HepG2 (cell line): Measurements from ENCODE around the gene APOL2. TPM values are rescaled to one million over a fixed set of nuclear protein-coding genes. Genes with fewer than 3 reads are reported as not detected.

Source experiments
- FOXC1 ChIP-seq: sonication (generic); formaldehyde crosslinking; IDR thresholded peaks from 2 replicates; pipeline ENCODE4 v1.8.0; 2022; ENCODE audit warnings: mild to moderate bottlenecking, missing genetic modification reagents, borderline replicate concordance
- KAT2B ChIP-seq: fragments of 150-350 bp; IDR thresholded peaks from 2 replicates; pipeline ENCODE4 v1.6.1; 2014; ENCODE audit warnings: low read depth, low read length, borderline replicate concordance
- KLF16 ChIP-seq, 2 experiments: sonication (generic) in 1 of 2; formaldehyde crosslinking in 1 of 2; IDR thresholded peaks; 2 replicates each; pipeline versions ENCODE4 v1.6.1 to v1.8.0; 2016 to 2023; ENCODE audit warnings: missing genetic modification reagents in 2 of 2, missing compliant biosample characterization in 1 of 2
- KMT2A ChIP-seq: sonication (generic); formaldehyde crosslinking; IDR thresholded peaks from 2 replicates; pipeline ENCODE4 v1.4.0; 2020; ENCODE audit warnings: missing genetic modification reagents
- KMT2B ChIP-seq: IDR thresholded peaks from 2 replicates; pipeline ENCODE4 v1.6.1; 2016; ENCODE audit warnings: missing genetic modification reagents, missing compliant biosample characterization
- MXD1 ChIP-seq: sonication (generic); formaldehyde crosslinking; IDR thresholded peaks from 2 replicates; pipeline ENCODE4 v1.4.0; 2020; ENCODE audit warnings: mild to moderate bottlenecking, missing genetic modification reagents
- PHF20 ChIP-seq: sonication (generic); formaldehyde crosslinking; IDR thresholded peaks from 2 replicates; pipeline ENCODE4 v1.5.0; 2020; ENCODE audit warnings: mild to moderate bottlenecking, missing genetic modification reagents
- POLR2AphosphoS5 ChIP-seq: IDR thresholded peaks from 2 replicates; pipeline ENCODE4 v1.6.1; 2012; ENCODE audit warnings: low read depth, low read length
- SAP130 ChIP-seq: IDR thresholded peaks from 2 replicates; pipeline ENCODE4 v1.6.1; 2016; ENCODE audit warnings: low read depth
- SATB2 ChIP-seq: sonication (generic); formaldehyde crosslinking; IDR thresholded peaks from 2 replicates; pipeline ENCODE4 v1.5.0; 2020; ENCODE audit warnings: missing genetic modification reagents
- SIN3A ChIP-seq: IDR thresholded peaks from 2 replicates; pipeline ENCODE4 v1.6.1; 2011; ENCODE audit warnings: low read depth, mild to moderate bottlenecking, control low read depth, low read length, borderline replicate concordance
- SMAD9 ChIP-seq: sonication (generic); formaldehyde crosslinking; IDR thresholded peaks from 2 replicates; pipeline ENCODE4 v1.5.1; 2020; ENCODE audit warnings: mild to moderate bottlenecking, missing genetic modification reagents
- SPEN ChIP-seq: sonication (generic); formaldehyde crosslinking; IDR thresholded peaks from 2 replicates; pipeline ENCODE4 v1.5.1; 2020; ENCODE audit warnings: low read depth, mild to moderate bottlenecking, missing genetic modification reagents
- TIGD3 ChIP-seq: sonication (generic); formaldehyde crosslinking; IDR thresholded peaks from 2 replicates; pipeline ENCODE4 v1.5.1; 2020; ENCODE audit warnings: mild to moderate bottlenecking, missing genetic modification reagents, borderline replicate concordance
- ZBTB25 ChIP-seq: IDR thresholded peaks from 2 replicates; pipeline ENCODE4 v1.6.1; 2018; ENCODE audit warnings: missing genetic modification reagents
- ZNF136 ChIP-seq: sonication (generic); formaldehyde crosslinking; IDR thresholded peaks from 2 replicates; pipeline ENCODE4 v1.8.1; 2022; ENCODE audit warnings: low read depth, mild to moderate bottlenecking, moderate library complexity, missing genetic modification reagents
- ZNF143 ChIP-seq: sonication (generic); formaldehyde crosslinking; IDR thresholded peaks from 2 replicates; pipeline ENCODE4 v1.4.0; 2020; ENCODE audit warnings: missing genetic modification reagents
- ZNF256 ChIP-seq: sonication (generic); formaldehyde crosslinking; conservative IDR thresholded peaks from 2 replicates; pipeline ENCODE4 v1.4.0; 2020; ENCODE audit warnings: missing genetic modification reagents
- ZNF274 ChIP-seq: sonication (generic); formaldehyde crosslinking; IDR thresholded peaks from 2 replicates; pipeline ENCODE4 v1.5.1; 2020; ENCODE audit warnings: mild to moderate bottlenecking, missing genetic modification reagents
- ZNF280B ChIP-seq: sonication (generic); formaldehyde crosslinking; IDR thresholded peaks from 2 replicates; pipeline ENCODE4 v1.5.0; 2020; ENCODE audit warnings: missing genetic modification reagents, mild to moderate bottlenecking, borderline replicate concordance
- ZNF333 ChIP-seq: sonication (generic); formaldehyde crosslinking; IDR thresholded peaks from 2 replicates; pipeline ENCODE4 v1.4.0; 2020; ENCODE audit warnings: mild to moderate bottlenecking, missing genetic modification reagents, borderline replicate concordance
- ZNF414 ChIP-seq: sonication (generic); formaldehyde crosslinking; IDR thresholded peaks from 2 replicates; pipeline ENCODE4 v1.5.0; 2020; ENCODE audit warnings: missing genetic modification reagents
- ZNF709 ChIP-seq: sonication (generic); formaldehyde crosslinking; IDR thresholded peaks from 2 replicates; pipeline ENCODE4 v1.5.0; 2020; ENCODE audit warnings: mild to moderate bottlenecking, missing genetic modification reagents
- polyA plus RNA-seq, 8 experiments: library from polyadenylated mRNA; depleted of rRNA in 3 of 8; stranded (reverse) in 7 of 8; unstranded in 1 of 8; fragments of >200 nt; fragmentation: Illumina TruSeq in 4 of 8; extraction: Trizol in 4 of 8; gene quantifications; 2 replicates each; pipeline versions ENCODE4 v1.2.1 to v1.2.3, GENCODE V29; 2011 to 2016; ENCODE audit warnings: low read depth in 4 of 8, missing spikeins in 1 of 8, mixed read lengths in 1 of 8; ENCODE audit not compliant: insufficient read depth in 1 of 8
- total RNA-seq, 5 experiments: library from RNA; depleted of rRNA; stranded (reverse); fragments of >200 nt; fragmentation: Illumina TruSeq; extraction: Trizol; gene quantifications; 2 replicates each; pipeline ENCODE4 v1.2.3, GENCODE V29; 2016; ENCODE audit warnings: low read depth in 1 of 5
- TF ChIP-seq, protein P1 (sequence below): IDR thresholded peaks from 2 replicates; pipeline ENCODE4 v1.6.1; 2012; ENCODE audit warnings: inconsistent platforms

The APOL2 gene
- total and polyA plus RNA-seq, 2 of the 13 experiments (the other 11 are each of a cell fraction or from before 2014, with no cell fraction given), result 28.7 to 51.2 TPM

GRCh38 chr22:36252754-36253522, 13.6 kb upstream of the APOL2 start, which contains the start of gene APOL1 (continued):
- 0 out of 2 replicates have a peak, but pooled peaks have one; percentile 24 for TF ChIP-seq ZNF709 (CRISPR knock-in tag)
- TF ChIP-seq SATB2 (CRISPR knock-in tag), result 0 out of 2 replicates have a peak, but pooled peaks have one; percentile 40
- peak; percentile 70 for TF ChIP-seq KMT2B (CRISPR knock-in tag)
- TF ChIP-seq KMT2A (CRISPR knock-in tag), result peak; percentile 87
- no peak for TF ChIP-seq ZNF256 (CRISPR knock-in tag)
- no peak for TF ChIP-seq ZNF274 (CRISPR knock-in tag)
- TF ChIP-seq, protein P1, sequence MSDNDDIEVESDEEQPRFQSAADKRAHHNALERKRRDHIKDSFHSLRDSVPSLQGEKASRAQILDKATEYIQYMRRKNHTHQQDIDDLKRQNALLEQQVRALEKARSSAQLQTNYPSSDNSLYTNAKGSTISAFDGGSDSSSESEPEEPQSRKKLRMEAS, result 0 out of 2 replicates have a peak, but pooled peaks have one; percentile 25
- no peak for TF ChIP-seq FOXC1 (CRISPR knock-in tag)
- no peak for TF ChIP-seq ZNF280B (CRISPR knock-in tag)
- TF ChIP-seq POLR2AphosphoS5, result peak; percentile 66
- no peak for TF ChIP-seq ZNF414 (CRISPR knock-in tag)
- 0 out of 2 replicates have a peak, but pooled peaks have one; percentile 20 for TF ChIP-seq SPEN
- no peak for TF ChIP-seq KAT2B
- peak; percentile 82 for TF ChIP-seq SAP130 (CRISPR knock-in tag)
- TF ChIP-seq SMAD9, result no peak
- TF ChIP-seq SIN3A, result peak; percentile 72; the same call in 1 of the 2 replicates
- no peak for TF ChIP-seq ZBTB25
- no peak for TF ChIP-seq ZNF333
- peak; percentile 59; the same call in 1 of the 2 replicates for TF ChIP-seq ZNF143 (CRISPR knock-in tag)
- no peak for TF ChIP-seq PHF20 (CRISPR knock-in tag)
- 0 out of 2 replicates have a peak, but pooled peaks have one; percentile 28 for TF ChIP-seq ZNF136 (CRISPR knock-in tag)
- no peak for TF ChIP-seq KLF16 (CRISPR knock-in tag; IDR thresholded peaks at IDR 0.05)
- TF ChIP-seq TIGD3 (CRISPR knock-in tag), result no peak
- no peak for TF ChIP-seq MXD1 (CRISPR knock-in tag)
